Colonic mucosa (tissue), 4 donors: ENCODE data around the gene GARS1. TPM values are rescaled to one million over a fixed set of nuclear protein-coding genes. Genes with fewer than 3 reads are reported as not detected.

Experiments
- DNase-seq: peaks from one replicate; pipeline ENCODE4 v3.0.0-alpha.2; 2020
- H3K27ac ChIP-seq: fragments of 200-600 bp; one replicate; pipeline ENCODE4 v1.8.0; 2021
- H3K27me3 ChIP-seq: fragments of 200-600 bp; one replicate; pipeline ENCODE4 v1.8.0; 2021
- H3K36me3 ChIP-seq: fragments of 200-600 bp; one replicate; pipeline ENCODE4 v1.8.0; 2021
- H3K4me1 ChIP-seq: fragments of 200-600 bp; one replicate; pipeline ENCODE4 v1.8.0; 2021; ENCODE audit warnings: mild to moderate bottlenecking
- H3K4me3 ChIP-seq: fragments of 200-600 bp; one replicate; pipeline ENCODE4 v1.8.0; 2021
- H3K9ac ChIP-seq, 2 donors: one replicate each; pipeline ENCODE4 v1.7.0; 2013; ENCODE audit warnings: control low read depth in 2 of 2, low read depth in 2 of 2, low read length in 2 of 2
- H3K9me3 ChIP-seq: fragments of 200-600 bp; one replicate; pipeline ENCODE4 v1.8.0; 2021
- CTCF ChIP-seq: fragments of 200-600 bp; IDR thresholded peaks from one replicate; pipeline ENCODE4 v1.8.0; 2022; ENCODE audit warnings: antibody characterized with exemption, mild to moderate bottlenecking
- intact Hi-C: fragments of 100-400 bp; cut with DNase I; formaldehyde crosslinking; loops from one replicate; pipeline ENCODE4 v1.14.1; 2022
- total RNA-seq, 2 donors: library from RNA; stranded (reverse); fragmentation: NEBNext Ultra II Directional in 1 of 2; extraction: Animal tissue kit (Norgen Biotek cat#: 25700) in 1 of 2; gene quantifications; one replicate each; pipeline ENCODE4 v1.2.1, GENCODE V29; 2021
- donor health status: healthy.
- donor health status: DM: no; HTN: no; CAD: no.
- donor health status: DM: no; HTN: no; CAD: no.

GARS1 gene
- total RNA-seq, 2 donors from 2014 or later, result 90.9 to 144 TPM

GRCh38 chr7:30674876-30675275 is 80.2 kb downstream of the GARS1 start:
- no peak for TF ChIP-seq CTCF
- H3K9ac ChIP-seq, result no peak overlapping the region

GRCh38 chr7:30678805-30679204 is 84.1 kb downstream of the GARS1 start:
- Histone ChIP-seq H3K4me3 (no peak overlapping the region), H3K9ac (no peak overlapping the region), H3K27me3 (peaks cover 21% of the 10 kb centered on the region), H3K36me3 (no peaks in the 10 kb centered on the region), H3K4me1 (peaks cover 7% of the 10 kb centered on the region), H3K27ac (no peak overlapping the region), H3K9me3 (no peaks in the 10 kb centered on the region)
- TF ChIP-seq CTCF, result no peak
- no peak for DNase-seq
- intact Hi-C loops, result no loop called here

More at GRCh38 chr7:30674876-30675275, 80.2 kb downstream of the GARS1 start:
- no peak overlapping the region for H3K4me3 ChIP-seq
- no peaks in the 10 kb centered on the region for H3K4me1 ChIP-seq
- no peak overlapping the region for H3K27ac ChIP-seq
- intact Hi-C loops, result no loop called here
- no peaks in the 10 kb centered on the region for H3K36me3 ChIP-seq
- no peak for DNase-seq
- no peaks in the 10 kb centered on the region for H3K9me3 ChIP-seq
- no peaks in the 10 kb centered on the region for H3K27me3 ChIP-seq

- H3K4me3 ChIP-seq, result no peak overlapping the region
- no peak overlapping the region for H3K9ac ChIP-seq
- peaks cover 21% of the 10 kb centered on the region for H3K27me3 ChIP-seq
- no peak for DNase-seq
- no peak overlapping the region for H3K27ac ChIP-seq
- TF ChIP-seq CTCF, result no peak
- H3K4me1 ChIP-seq, result peaks cover 7% of the 10 kb centered on the region
- intact Hi-C loops, result no loop called here
- H3K9me3 ChIP-seq, result no peaks in the 10 kb centered on the region
- no peaks in the 10 kb centered on the region for H3K36me3 ChIP-seq
Measured at GRCh38 chr7:30679664-30680063, 85.0 kb downstream of the GARS1 start.

GRCh38 chr7:30681331-30681797 is 86.7 kb downstream of the GARS1 start:
- peak overlapping the region; percentile 27 for H3K4me3 ChIP-seq
- intact Hi-C loops, result no loop called here
- no peak overlapping the region for H3K9ac ChIP-seq
- H3K9me3 ChIP-seq, result no peaks in the 10 kb centered on the region
- H3K36me3 ChIP-seq, result no peaks in the 10 kb centered on the region
- H3K27me3 ChIP-seq, result peaks cover 21% of the 10 kb centered on the region
- no peak overlapping the region for H3K27ac ChIP-seq
- no peak for TF ChIP-seq CTCF
- peaks cover 7% of the 10 kb centered on the region for H3K4me1 ChIP-seq
- DNase-seq, result no peak

- H3K4me1 ChIP-seq, result peaks cover 7% of the 10 kb centered on the region
- peaks cover 21% of the 10 kb centered on the region for H3K27me3 ChIP-seq
- H3K9ac ChIP-seq, result no peak overlapping the region
- H3K27ac ChIP-seq, result no peak overlapping the region
- H3K4me3 ChIP-seq, result peak overlapping the region; percentile 27
- intact Hi-C loops, result no loop called here
- no peaks in the 10 kb centered on the region for H3K36me3 ChIP-seq
- H3K9me3 ChIP-seq, result no peaks in the 10 kb centered on the region
- TF ChIP-seq CTCF, result no peak
- DNase-seq, result no peak
Measured at GRCh38 chr7:30681815-30682211, 87.1 kb downstream of the GARS1 start.
